ENCODE results near the gene RFPL3.

The RFPL3 gene

GRCh38 chr22:32327066-32327465, 30.6 kb upstream of the RFPL3 start:
- H3K4me3 ChIP-seq (ENCODE audit: low read depth, low read length): no peak overlapping the region
- TF ChIP-seq, protein P1, sequence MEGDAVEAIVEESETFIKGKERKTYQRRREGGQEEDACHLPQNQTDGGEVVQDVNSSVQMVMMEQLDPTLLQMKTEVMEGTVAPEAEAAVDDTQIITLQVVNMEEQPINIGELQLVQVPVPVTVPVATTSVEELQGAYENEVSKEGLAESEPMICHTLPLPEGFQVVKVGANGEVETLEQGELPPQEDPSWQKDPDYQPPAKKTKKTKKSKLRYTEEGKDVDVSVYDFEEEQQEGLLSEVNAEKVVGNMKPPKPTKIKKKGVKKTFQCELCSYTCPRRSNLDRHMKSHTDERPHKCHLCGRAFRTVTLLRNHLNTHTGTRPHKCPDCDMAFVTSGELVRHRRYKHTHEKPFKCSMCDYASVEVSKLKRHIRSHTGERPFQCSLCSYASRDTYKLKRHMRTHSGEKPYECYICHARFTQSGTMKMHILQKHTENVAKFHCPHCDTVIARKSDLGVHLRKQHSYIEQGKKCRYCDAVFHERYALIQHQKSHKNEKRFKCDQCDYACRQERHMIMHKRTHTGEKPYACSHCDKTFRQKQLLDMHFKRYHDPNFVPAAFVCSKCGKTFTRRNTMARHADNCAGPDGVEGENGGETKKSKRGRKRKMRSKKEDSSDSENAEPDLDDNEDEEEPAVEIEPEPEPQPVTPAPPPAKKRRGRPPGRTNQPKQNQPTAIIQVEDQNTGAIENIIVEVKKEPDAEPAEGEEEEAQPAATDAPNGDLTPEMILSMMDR (IDR thresholded peaks at IDR 0.05; ENCODE audit: low read depth, low read length): no peak
- TF ChIP-seq, protein P2, sequence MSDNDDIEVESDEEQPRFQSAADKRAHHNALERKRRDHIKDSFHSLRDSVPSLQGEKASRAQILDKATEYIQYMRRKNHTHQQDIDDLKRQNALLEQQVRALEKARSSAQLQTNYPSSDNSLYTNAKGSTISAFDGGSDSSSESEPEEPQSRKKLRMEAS (IDR thresholded peaks at IDR 0.05; ENCODE audit: low read depth, low read length): no peak
- TF ChIP-seq MYC (IDR thresholded peaks at IDR 0.05; ENCODE audit: low read depth, low read length) (no peak), POLR2A (IDR thresholded peaks at IDR 0.05; ENCODE audit: extremely low read depth, insufficient read length) (no peak)
- no peak for DNase-seq (ENCODE audit: low read depth)

- TF ChIP-seq, protein P2 (IDR thresholded peaks at IDR 0.05; ENCODE audit: low read depth, low read length): no peak
- no peak for TF ChIP-seq MYC (IDR thresholded peaks at IDR 0.05; ENCODE audit: low read depth, low read length)
- TF ChIP-seq, protein P1 (IDR thresholded peaks at IDR 0.05; ENCODE audit: low read depth, low read length): no peak
- TF ChIP-seq POLR2A (IDR thresholded peaks at IDR 0.05; ENCODE audit: extremely low read depth, insufficient read length): no peak
- DNase-seq (ENCODE audit: low read depth): no peak
Measured at GRCh38 chr22:32327596-32328171, 30.0 kb upstream of the RFPL3 start.

DNA sequence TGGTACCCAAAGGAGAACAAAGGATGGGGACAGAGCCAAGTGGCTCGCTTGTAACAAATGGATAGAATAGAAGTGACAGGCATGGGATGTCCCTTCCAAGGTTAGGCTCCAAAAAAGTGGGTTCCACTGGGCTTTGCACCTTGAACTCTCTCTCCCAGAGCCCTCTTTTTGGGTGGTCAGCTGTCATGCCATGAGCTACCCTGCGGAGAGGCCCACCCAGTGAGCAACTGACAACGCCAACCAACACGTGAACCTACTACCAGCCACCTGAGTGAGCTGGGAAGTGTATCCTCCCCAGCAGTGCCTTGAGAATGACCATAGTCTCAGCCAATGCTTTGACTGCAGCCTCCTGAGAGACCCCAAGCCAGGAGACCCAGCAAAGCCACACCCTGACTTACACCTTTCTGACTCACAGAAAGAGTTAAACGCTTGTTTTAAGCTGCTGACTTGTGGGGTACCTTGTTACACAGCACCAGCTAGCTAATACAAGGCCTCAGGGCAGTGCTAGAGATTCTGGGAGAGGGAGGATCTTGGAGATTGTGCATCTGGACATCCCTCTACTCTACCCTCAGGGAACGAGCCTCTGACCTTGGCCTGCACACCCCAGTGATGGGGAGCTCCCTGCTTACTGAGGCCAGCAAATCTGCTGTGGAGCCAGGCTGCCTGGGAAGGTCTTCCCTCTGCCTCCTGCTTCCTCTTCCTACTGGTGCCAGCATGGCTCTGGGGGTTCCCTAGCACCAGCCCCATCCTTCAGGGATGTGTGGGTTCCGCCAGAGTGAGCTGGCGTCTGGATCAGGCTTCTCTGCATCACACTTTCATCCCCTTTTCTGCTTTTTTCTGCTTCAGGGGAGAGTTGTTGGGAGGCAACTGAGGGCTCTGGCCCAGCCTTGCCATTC, 29.1 kb upstream of the RFPL3 start:
- TF ChIP-seq MYC (IDR thresholded peaks at IDR 0.05; ENCODE audit: low read depth, low read length) (no peak), POLR2A (IDR thresholded peaks at IDR 0.05; ENCODE audit: extremely low read depth, insufficient read length) (no peak)
- TF ChIP-seq, protein P2 (IDR thresholded peaks at IDR 0.05; ENCODE audit: low read depth, low read length): no peak
- TF ChIP-seq, protein P1 (IDR thresholded peaks at IDR 0.05; ENCODE audit: low read depth, low read length): no peak
- DNase-seq (ENCODE audit: low read depth): no peak
- no peak overlapping the region for H3K4me3 ChIP-seq (ENCODE audit: low read depth, low read length)

More at GRCh38 chr22:32327596-32328171, 30.0 kb upstream of the RFPL3 start:
- no peak overlapping the region for H3K4me3 ChIP-seq (ENCODE audit: low read depth, low read length)

DNA sequence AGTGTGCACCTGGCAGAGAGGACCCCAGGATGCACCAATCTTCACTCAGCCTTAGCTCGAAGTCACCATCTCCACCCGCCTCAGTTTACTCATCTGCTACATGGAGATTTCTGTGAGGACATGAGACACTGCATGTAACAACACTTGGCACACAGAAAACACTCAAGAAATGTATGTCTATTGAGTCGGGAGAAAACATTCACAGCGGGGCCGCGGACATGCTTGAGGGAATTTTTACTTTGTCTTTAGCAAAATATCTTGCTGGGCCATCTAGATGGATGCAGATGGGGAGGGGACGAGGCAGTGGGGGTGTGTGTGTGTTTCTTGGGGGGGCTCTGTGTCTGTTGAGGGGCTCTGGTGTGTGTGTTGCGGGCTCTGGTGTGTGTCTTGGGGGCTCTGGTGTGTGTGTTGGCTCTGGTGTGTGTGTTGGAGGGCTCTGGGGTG, 28.4 kb upstream of the RFPL3 start:
- TF ChIP-seq POLR2A (IDR thresholded peaks at IDR 0.05; ENCODE audit: extremely low read depth, insufficient read length) (no peak), MYC (IDR thresholded peaks at IDR 0.05; ENCODE audit: low read depth, low read length) (no peak)
- TF ChIP-seq, protein P2 (IDR thresholded peaks at IDR 0.05; ENCODE audit: low read depth, low read length): no peak
- TF ChIP-seq, protein P1 (IDR thresholded peaks at IDR 0.05; ENCODE audit: low read depth, low read length): no peak
- no peak overlapping the region for H3K4me3 ChIP-seq (ENCODE audit: low read depth, low read length)
- DNase-seq (ENCODE audit: low read depth): no peak

DNA sequence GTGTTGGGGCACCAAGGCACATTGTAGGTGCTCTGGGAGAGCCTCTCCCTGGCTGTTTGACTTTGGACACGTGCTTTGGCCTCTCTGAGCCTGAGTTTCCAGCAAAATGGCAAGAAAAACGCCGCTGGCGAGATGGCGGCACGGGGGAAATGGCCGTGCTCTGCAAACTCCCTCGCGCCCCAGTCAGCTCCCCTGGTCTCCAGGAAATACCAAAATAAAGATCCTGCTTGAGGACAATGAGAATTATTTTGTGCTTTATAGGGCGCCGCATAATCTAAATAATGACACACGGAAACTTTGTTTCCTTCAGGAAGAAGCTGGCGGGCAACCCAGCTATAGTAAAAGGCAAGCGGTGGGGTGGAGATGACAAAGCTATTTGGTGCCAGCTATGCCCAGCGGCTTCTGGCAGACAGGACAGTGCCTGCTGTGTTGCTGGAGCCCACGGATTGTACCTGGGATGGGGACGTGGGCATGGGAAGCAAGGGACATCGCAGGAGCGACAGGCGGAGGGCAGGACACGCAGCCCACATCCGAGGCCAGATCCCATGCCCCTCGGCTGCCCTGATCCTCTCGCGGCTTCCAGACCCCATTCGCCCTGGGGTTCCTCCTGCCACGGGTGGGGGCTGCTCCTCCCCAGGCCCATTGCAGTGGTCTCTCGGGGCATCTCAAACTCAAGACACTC, 26.3 kb upstream of the RFPL3 start:
- no peak for DNase-seq (ENCODE audit: low read depth)
- H3K4me3 ChIP-seq (ENCODE audit: low read depth, low read length): no peak overlapping the region
- no peak for TF ChIP-seq POLR2A (IDR thresholded peaks at IDR 0.05; ENCODE audit: extremely low read depth, insufficient read length)
